Caco-2 (cell line): ENCODE data around the gene STPG2. TPM values are rescaled to one million over a fixed set of nuclear protein-coding genes. Genes with fewer than 3 reads are reported as not detected.

ENCODE experiments used
- BruUV-seq: library from RNA; stranded (reverse); fragments of 400-500 nt; replicated peaks from 2 replicates; lab custom pipeline; 2021; lab: Mats Ljungman, UMichigan
- CTCF ChIA-PET: fragments of 300-600 bp; sonication (Branson Sonifier 250); formaldehyde crosslinking; loops from one replicate; lab custom pipeline; 2022; ENCODE audit warnings: antibody characterized with exemption; lab: Charles Lee
- POLR2A ChIA-PET: fragments of 300-600 bp; sonication (Branson Sonifier 250); formaldehyde crosslinking; loops from one replicate; lab custom pipeline; 2022; ENCODE audit warnings: antibody characterized with exemption; lab: Charles Lee
- DNase-seq, 2 experiments: peaks; one replicate each; pipeline versions ENCODE4 v3.0.0 to v3.0.0-alpha.2; 2020 to 2022
- H3K27me3 ChIP-seq: replicated peaks from 2 replicates; pipeline ENCODE4 v1.6.0; 2011; ENCODE audit warnings: low read length; ENCODE audit not compliant: control insufficient read depth, insufficient read depth
- H3K36me3 ChIP-seq: 2 replicates; pipeline ENCODE4 v1.5.1; 2011; ENCODE audit warnings: low read length; ENCODE audit not compliant: control insufficient read depth, insufficient read depth
- H3K4me1 ChIP-seq: fragments of 250-450 bp; sonication (Bioruptor Pico); 2 replicates; pipeline ENCODE4 v1.5.1; 2020; ENCODE audit warnings: mild to moderate bottlenecking
- H3K4me3 ChIP-seq: 2 replicates; pipeline ENCODE4 v1.5.1; 2011; ENCODE audit warnings: low read depth, mild to moderate bottlenecking, control low read depth, low read length
- H3K9me3 ChIP-seq: fragments of 250-450 bp; sonication (Bioruptor Pico); 2 replicates; pipeline ENCODE4 v1.5.1; 2020; ENCODE audit warnings: mild to moderate bottlenecking, moderate library complexity
- H3K27ac Mint-ChIP-seq: one replicate; pipeline ENCODE4 v1.8.0; 2022; ENCODE audit warnings: mixed read lengths; ENCODE audit not compliant: unreplicated experiment
- H3K27me3 Mint-ChIP-seq: one replicate; pipeline ENCODE4 v1.8.0; 2022; ENCODE audit warnings: mixed read lengths; ENCODE audit not compliant: insufficient read depth, unreplicated experiment
- H3K36me3 Mint-ChIP-seq: one replicate; pipeline ENCODE4 v1.8.0; 2022; ENCODE audit warnings: mild to moderate bottlenecking, mixed read lengths; ENCODE audit not compliant: insufficient read depth, unreplicated experiment
- H3K4me1 Mint-ChIP-seq: one replicate; pipeline ENCODE4 v1.8.0; 2022; ENCODE audit warnings: low read depth, mixed read lengths; ENCODE audit not compliant: unreplicated experiment
- H3K4me3 Mint-ChIP-seq: one replicate; pipeline ENCODE4 v1.8.0; 2022; ENCODE audit warnings: mild to moderate bottlenecking, moderate library complexity, mixed read lengths; ENCODE audit not compliant: unreplicated experiment
- H3K9me3 Mint-ChIP-seq: one replicate; pipeline ENCODE4 v1.8.0; 2022; ENCODE audit warnings: mixed read lengths; ENCODE audit not compliant: unreplicated experiment
- CTCF ChIP-seq, 2 experiments: fragments of 200-600 bp in 1 of 2; IDR thresholded peaks; 1 replicate in 1 of 2; 2 replicates in 1 of 2; pipeline versions ENCODE4 v1.5.1 to v1.8.0; 2011 to 2022; ENCODE audit warnings: antibody characterized with exemption in 1 of 2, control low read depth in 1 of 2, inconsistent platforms in 1 of 2, low read depth in 1 of 2, low read length in 1 of 2, mild to moderate bottlenecking in 1 of 2, moderate library complexity in 1 of 2; ENCODE audit not compliant: insufficient read depth in 1 of 2, severe bottlenecking in 1 of 2, unreplicated experiment in 1 of 2
- intact Hi-C: fragments of 100-400 bp; cut with micrococcal nuclease; formaldehyde crosslinking; loops from one replicate; pipeline ENCODE4 v1.10.0; 2022; ENCODE audit not compliant: unreplicated experiment
- total RNA-seq: library from RNA; stranded (reverse); gene quantifications from 2 replicates; pipeline ENCODE4 v1.2.3, GENCODE V29; 2022

Gene STPG2
- total RNA-seq, 1 experiment from 2014 or later, result not detected

- DNase-seq, result no peak
- Histone ChIP-seq H3K4me3 (no peak overlapping the region), H3K9me3 (no peaks in the 10 kb centered on the region), H3K27me3 (no peaks in the 10 kb centered on the region), H3K4me1 (no peaks in the 10 kb centered on the region), H3K36me3 (no peaks in the 10 kb centered on the region)
- H3K4me3 Mint-ChIP-seq, result no peak overlapping the region
- H3K36me3 Mint-ChIP-seq, result no peaks in the 10 kb centered on the region
- intact Hi-C loops, result no loop called here
- no peaks in the 10 kb centered on the region for H3K27me3 Mint-ChIP-seq
- POLR2A ChIA-PET, result no interaction called here
- H3K27ac Mint-ChIP-seq, result no peak overlapping the region
- H3K4me1 Mint-ChIP-seq, result no peaks in the 10 kb centered on the region
- no TSS peak for BruUV-seq
- TF ChIP-seq CTCF (IDR thresholded peaks at IDR 0.05; ENCODE audit: insufficient read depth in 1 of 2, low read depth in 1 of 2, low read length in 1 of 2, severe bottlenecking in 1 of 2, unreplicated experiment in 1 of 2), result no peak
- CTCF ChIA-PET, result no interaction called here
- no peaks in the 10 kb centered on the region for H3K9me3 Mint-ChIP-seq
These were observed 192.4 kb downstream of the STPG2 start for GRCh38 chr4:97950836-97951235.

- peaks cover 9% of the 10 kb centered on the region for H3K9me3 Mint-ChIP-seq
- H3K36me3 Mint-ChIP-seq, result no peaks in the 10 kb centered on the region
- H3K4me1 ChIP-seq, result no peaks in the 10 kb centered on the region
- CTCF ChIA-PET, result no interaction called here
- no peak overlapping the region for H3K27ac Mint-ChIP-seq
- DNase-seq, result no peak
- intact Hi-C loops, result no loop called here
- POLR2A ChIA-PET, result no interaction called here
- H3K9me3 ChIP-seq, result no peaks in the 10 kb centered on the region
- no peak for TF ChIP-seq CTCF (IDR thresholded peaks at IDR 0.05; ENCODE audit: insufficient read depth in 1 of 2, low read depth in 1 of 2, low read length in 1 of 2, severe bottlenecking in 1 of 2, unreplicated experiment in 1 of 2)
- H3K36me3 ChIP-seq, result no peaks in the 10 kb centered on the region
- H3K27me3 Mint-ChIP-seq, result no peaks in the 10 kb centered on the region
- H3K4me3 Mint-ChIP-seq, result no peak overlapping the region
- H3K27me3 ChIP-seq, result no peaks in the 10 kb centered on the region
- no peak overlapping the region for H3K4me3 ChIP-seq
- no TSS peak for BruUV-seq
- no peaks in the 10 kb centered on the region for H3K4me1 Mint-ChIP-seq
These were observed 200.3 kb downstream of the STPG2 start for GRCh38 chr4:97942951-97943350.

- BruUV-seq, result no TSS peak
- no peak for DNase-seq
- Mint-ChIP-seq H3K9me3 (peaks cover 9% of the 10 kb centered on the region), H3K27ac (no peak overlapping the region), H3K4me3 (no peak overlapping the region), H3K4me1 (no peaks in the 10 kb centered on the region), H3K27me3 (no peaks in the 10 kb centered on the region), H3K36me3 (no peaks in the 10 kb centered on the region)
- H3K27me3 ChIP-seq, result no peaks in the 10 kb centered on the region
- intact Hi-C loops, result no loop called here
- no peak overlapping the region for H3K4me3 ChIP-seq
- H3K4me1 ChIP-seq, result no peaks in the 10 kb centered on the region
- no peaks in the 10 kb centered on the region for H3K9me3 ChIP-seq
- no peak for TF ChIP-seq CTCF (IDR thresholded peaks at IDR 0.05; ENCODE audit: insufficient read depth in 1 of 2, low read depth in 1 of 2, low read length in 1 of 2, severe bottlenecking in 1 of 2, unreplicated experiment in 1 of 2)
- ChIA-PET CTCF (no interaction called here), POLR2A (no interaction called here)
- no peaks in the 10 kb centered on the region for H3K36me3 ChIP-seq
These were observed 201.1 kb downstream of the STPG2 start for GRCh38 chr4:97942137-97942536.
